GM23338 (cell line): Measurements from ENCODE around the gene SLC4A5. TPM values are rescaled to one million over a fixed set of nuclear protein-coding genes. Genes with fewer than 3 reads are reported as not detected.

Experiments
- ATAC-seq: fragments of 200-7000 bp; cut with Tn5 transposase; 3 replicates; pipeline ENCODE4 v1.9.1; 2020
- DNase-seq: peaks from one replicate; pipeline ENCODE4 v3.0.0-alpha.2; 2015; ENCODE audit warnings: low spot score
- H2AFZ ChIP-seq: fragments of 200-600 bp; sonication (generic); 2 replicates; pipeline ENCODE4 v1.8.0; 2016; ENCODE audit warnings: antibody characterized with exemption, mild to moderate bottlenecking, moderate library complexity
- H3F3A ChIP-seq: fragments of 200-600 bp; sonication (generic); replicated peaks from 2 replicates; pipeline ENCODE4 v1.8.0; 2017; ENCODE audit warnings: antibody characterized with exemption, mixed run types, low read depth
- H3K27ac ChIP-seq: fragments of 200-600 bp; sonication (generic); 2 replicates; pipeline ENCODE4 v1.6.1; 2016; ENCODE audit warnings: low read depth
- H3K27me3 ChIP-seq: fragments of 200-600 bp; sonication (generic); 2 replicates; pipeline ENCODE4 v1.8.0; 2016; ENCODE audit warnings: mild to moderate bottlenecking, mixed run types, moderate library complexity; ENCODE audit not compliant: insufficient read depth
- H3K36me3 ChIP-seq: fragments of 200-600 bp; sonication (generic); 2 replicates; pipeline ENCODE4 v1.8.0; 2016; ENCODE audit warnings: mild to moderate bottlenecking; ENCODE audit not compliant: insufficient read depth
- H3K4me1 ChIP-seq: fragments of 200-600 bp; sonication (generic); 2 replicates; pipeline ENCODE4 v1.8.0; 2016; ENCODE audit warnings: mild to moderate bottlenecking, moderate library complexity; ENCODE audit not compliant: insufficient read depth
- H3K4me2 ChIP-seq: fragments of 200-600 bp; sonication (generic); 2 replicates; pipeline ENCODE4 v1.7.1; 2017; ENCODE audit warnings: mixed run types
- H3K4me3 ChIP-seq: fragments of 200-600 bp; sonication (generic); 2 replicates; pipeline ENCODE4 v1.6.1; 2016; ENCODE audit warnings: mixed run types
- H3K79me2 ChIP-seq: fragments of 200-600 bp; sonication (generic); replicated peaks from 2 replicates; pipeline ENCODE4 v1.8.0; 2017; ENCODE audit warnings: mild to moderate bottlenecking; ENCODE audit not compliant: insufficient read depth
- H3K9me2 ChIP-seq: fragments of 200-600 bp; sonication (generic); 2 replicates; pipeline ENCODE4 v1.8.0; 2017; ENCODE audit not compliant: insufficient read depth
- H4K20me1 ChIP-seq: fragments of 200-600 bp; sonication (generic); replicated peaks from 2 replicates; pipeline ENCODE4 v1.8.0; 2017; ENCODE audit warnings: mild to moderate bottlenecking; ENCODE audit not compliant: insufficient read depth
- H3K27ac Mint-ChIP-seq: 2 replicates; pipeline ENCODE4 v1.8.0; 2020; ENCODE audit warnings: inconsistent platforms, mild to moderate bottlenecking, moderate library complexity, mixed read lengths
- H3K27me3 Mint-ChIP-seq: 3 replicates; pipeline ENCODE4 v1.8.0; 2022; ENCODE audit warnings: low read depth, mild to moderate bottlenecking, moderate library complexity, mixed read lengths, inconsistent platforms; ENCODE audit not compliant: insufficient read depth, poor library complexity
- H3K36me3 Mint-ChIP-seq: 3 replicates; pipeline ENCODE4 v1.8.0; 2021; ENCODE audit warnings: low read depth, mild to moderate bottlenecking, inconsistent platforms, moderate library complexity, mixed read lengths
- H3K4me1 Mint-ChIP-seq: 3 replicates; pipeline ENCODE4 v1.8.0; 2020; ENCODE audit warnings: mild to moderate bottlenecking, inconsistent platforms, mixed read lengths
- H3K4me3 Mint-ChIP-seq: 3 replicates; pipeline ENCODE4 v1.8.0; 2021; ENCODE audit warnings: moderate library complexity, mild to moderate bottlenecking, inconsistent platforms, mixed read lengths
- H3K9me3 Mint-ChIP-seq: 3 replicates; pipeline ENCODE4 v1.8.0; 2020; ENCODE audit warnings: moderate library complexity, mild to moderate bottlenecking, inconsistent platforms, mixed read lengths
- CREB1 ChIP-seq: fragments of 250-450 bp; sonication (Bioruptor Pico); IDR thresholded peaks from 2 replicates; pipeline ENCODE4 v1.5.0; 2020; ENCODE audit warnings: low read depth, mild to moderate bottlenecking, moderate library complexity
- CTCF ChIP-seq, 2 experiments: fragments of 200-600 bp in 1 of 2; sonication (generic) in 1 of 2; conservative IDR thresholded peaks; 2 replicates each; pipeline versions ENCODE4 v1.5.1 to v1.6.1; 2016 to 2017; ENCODE audit warnings: antibody characterized with exemption in 2 of 2, low read depth in 2 of 2, mild to moderate bottlenecking in 2 of 2, moderate library complexity in 1 of 2
- ETS1 ChIP-seq: IDR thresholded peaks from 2 replicates; pipeline ENCODE4 v1.6.1; 2016; ENCODE audit warnings: antibody characterized with exemption
- EZH2 ChIP-seq: fragments of 200-600 bp; sonication (generic); IDR thresholded peaks from one replicate; pipeline ENCODE4 v1.8.0; 2017; ENCODE audit warnings: antibody characterized with exemption, mild to moderate bottlenecking, low read depth; ENCODE audit not compliant: unreplicated experiment
- EZH2phosphoT487 ChIP-seq: fragments of 200-600 bp; sonication (generic); IDR thresholded peaks from one replicate; pipeline ENCODE4 v1.8.1; 2018; ENCODE audit warnings: antibody characterized with exemption; ENCODE audit not compliant: unreplicated experiment
- JUNB ChIP-seq: IDR thresholded peaks from one replicate; pipeline ENCODE4 v1.6.1; 2016; ENCODE audit warnings: antibody characterized with exemption; ENCODE audit not compliant: unreplicated experiment
- NANOG ChIP-seq: IDR thresholded peaks from 2 replicates; pipeline ENCODE4 v1.6.1; 2016; ENCODE audit warnings: antibody characterized with exemption, borderline replicate concordance
- POLR2AphosphoS5 ChIP-seq: IDR thresholded peaks from 2 replicates; pipeline ENCODE4 v1.6.1; 2016; ENCODE audit warnings: antibody characterized with exemption, low read depth
- STAT1 ChIP-seq: IDR thresholded peaks from one replicate; pipeline ENCODE4 v1.6.1; 2016; ENCODE audit warnings: antibody characterized with exemption; ENCODE audit not compliant: unreplicated experiment
- ZNF114 ChIP-seq: fragments of 250-450 bp; sonication (Bioruptor Pico); IDR thresholded peaks from 2 replicates; pipeline ENCODE4 v1.5.0; 2020; ENCODE audit warnings: mild to moderate bottlenecking, moderate library complexity
- ZNF331 ChIP-seq: fragments of 250-450 bp; sonication (Bioruptor Pico); IDR thresholded peaks from 2 replicates; pipeline ENCODE4 v1.5.0; 2020; ENCODE audit warnings: low read depth, mild to moderate bottlenecking, moderate library complexity
- ZNF462 ChIP-seq: fragments of 250-450 bp; sonication (Bioruptor Pico); IDR thresholded peaks from 2 replicates; pipeline ENCODE4 v1.5.0; 2020; ENCODE audit warnings: mild to moderate bottlenecking, moderate library complexity
- polyA plus RNA-seq: library from polyadenylated mRNA; unstranded; fragments of >200 nt; fragmentation: Nextera tagmentation; extraction: Ambion mirVana; gene quantifications from 2 replicates; pipeline ENCODE4 v1.2.1, GENCODE V29; 2016
- total RNA-seq: library from RNA; depleted of rRNA; stranded (reverse); fragments of >200 nt; shearing (Covaris generic); gene quantifications from 2 replicates; pipeline ENCODE4 v1.2.3, GENCODE V29; 2014
- TF ChIP-seq, protein P1 (sequence below): IDR thresholded peaks from one replicate; pipeline ENCODE4 v1.6.1; 2018; ENCODE audit warnings: antibody characterized with exemption; ENCODE audit not compliant: unreplicated experiment

The SLC4A5 gene
- total and polyA plus RNA-seq, 2 experiments from 2014 or later = 0.24 to 0.70 TPM

DNA sequence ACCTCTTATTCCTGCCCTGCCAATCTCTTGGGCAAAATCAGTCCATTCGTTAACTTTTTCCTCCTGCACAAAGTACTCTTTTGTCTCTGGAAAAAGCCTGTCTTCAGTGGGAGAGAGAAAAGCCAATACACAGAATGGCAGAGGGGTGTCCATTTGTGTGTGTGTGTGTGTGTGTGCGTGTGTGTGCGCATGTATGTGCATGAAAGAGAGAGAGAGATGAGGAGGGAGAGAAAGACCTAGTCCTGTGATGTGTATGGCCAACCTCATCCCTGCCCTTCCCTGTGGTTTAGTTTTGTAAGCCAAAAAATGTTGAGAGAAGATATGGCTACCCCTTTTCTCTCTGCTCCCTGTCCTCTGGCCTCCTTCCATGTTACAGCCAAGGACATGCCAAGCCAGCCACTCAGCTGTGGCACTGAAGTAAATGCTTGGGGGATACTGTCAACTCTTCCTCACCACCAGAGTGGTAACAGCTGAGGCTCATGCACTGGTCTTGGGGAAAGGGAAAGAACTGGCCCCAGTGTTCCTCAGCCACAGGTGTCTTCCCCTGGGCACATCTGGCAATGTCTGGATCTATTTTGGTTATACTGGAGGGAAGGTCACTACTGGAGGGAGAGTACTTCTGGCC is 10.6 kb downstream of the SLC4A5 start:
- H3K4me1 ChIP-seq = no peaks in the 10 kb centered on the region
- no peaks in the 10 kb centered on the region for H3K27me3 ChIP-seq
- TF ChIP-seq CREB1 (CRISPR knock-in tag) = no peak
- TF ChIP-seq CTCF (conservative IDR thresholded peaks at IDR 0.05; ENCODE audit: low read depth in 2 of 2) = no peak
- TF ChIP-seq ZNF331 = no peak
- TF ChIP-seq STAT1 = no peak
- no peak for TF ChIP-seq ZNF462
- TF ChIP-seq, protein P1, sequence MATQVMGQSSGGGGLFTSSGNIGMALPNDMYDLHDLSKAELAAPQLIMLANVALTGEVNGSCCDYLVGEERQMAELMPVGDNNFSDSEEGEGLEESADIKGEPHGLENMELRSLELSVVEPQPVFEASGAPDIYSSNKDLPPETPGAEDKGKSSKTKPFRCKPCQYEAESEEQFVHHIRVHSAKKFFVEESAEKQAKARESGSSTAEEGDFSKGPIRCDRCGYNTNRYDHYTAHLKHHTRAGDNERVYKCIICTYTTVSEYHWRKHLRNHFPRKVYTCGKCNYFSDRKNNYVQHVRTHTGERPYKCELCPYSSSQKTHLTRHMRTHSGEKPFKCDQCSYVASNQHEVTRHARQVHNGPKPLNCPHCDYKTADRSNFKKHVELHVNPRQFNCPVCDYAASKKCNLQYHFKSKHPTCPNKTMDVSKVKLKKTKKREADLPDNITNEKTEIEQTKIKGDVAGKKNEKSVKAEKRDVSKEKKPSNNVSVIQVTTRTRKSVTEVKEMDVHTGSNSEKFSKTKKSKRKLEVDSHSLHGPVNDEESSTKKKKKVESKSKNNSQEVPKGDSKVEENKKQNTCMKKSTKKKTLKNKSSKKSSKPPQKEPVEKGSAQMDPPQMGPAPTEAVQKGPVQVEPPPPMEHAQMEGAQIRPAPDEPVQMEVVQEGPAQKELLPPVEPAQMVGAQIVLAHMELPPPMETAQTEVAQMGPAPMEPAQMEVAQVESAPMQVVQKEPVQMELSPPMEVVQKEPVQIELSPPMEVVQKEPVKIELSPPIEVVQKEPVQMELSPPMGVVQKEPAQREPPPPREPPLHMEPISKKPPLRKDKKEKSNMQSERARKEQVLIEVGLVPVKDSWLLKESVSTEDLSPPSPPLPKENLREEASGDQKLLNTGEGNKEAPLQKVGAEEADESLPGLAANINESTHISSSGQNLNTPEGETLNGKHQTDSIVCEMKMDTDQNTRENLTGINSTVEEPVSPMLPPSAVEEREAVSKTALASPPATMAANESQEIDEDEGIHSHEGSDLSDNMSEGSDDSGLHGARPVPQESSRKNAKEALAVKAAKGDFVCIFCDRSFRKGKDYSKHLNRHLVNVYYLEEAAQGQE = no peak
- TF ChIP-seq EZH2 = no peak
- TF ChIP-seq ETS1 = no peak
- TF ChIP-seq JUNB = no peak
- TF ChIP-seq ZNF114 (CRISPR knock-in tag) = no peak
- TF ChIP-seq POLR2AphosphoS5 = no peak
- no peak for TF ChIP-seq EZH2phosphoT487
- no peak for TF ChIP-seq NANOG
- H3K36me3 ChIP-seq = no peaks in the 10 kb centered on the region
- Mint-ChIP-seq H3K27ac (no peak overlapping the region), H3K4me3 (no peak overlapping the region), H3K4me1 (peaks cover 5% of the 10 kb centered on the region; the same call in 1 of the 3 replicates), H3K36me3 (no peaks in the 10 kb centered on the region), H3K9me3 (no peaks in the 10 kb centered on the region), H3K27me3 (no peaks in the 10 kb centered on the region)
- H3K79me2 ChIP-seq = no peaks in the 10 kb centered on the region
- H3F3A ChIP-seq = no peaks in the 10 kb centered on the region
- no peak for ATAC-seq
- no peak overlapping the region for H3K4me2 ChIP-seq
- DNase-seq = no peak
- no peaks in the 10 kb centered on the region for H4K20me1 ChIP-seq
- no peak overlapping the region for H2AFZ ChIP-seq
- no peak overlapping the region for H3K27ac ChIP-seq
- H3K9me2 ChIP-seq = no peaks in the 10 kb centered on the region
- no peak overlapping the region for H3K4me3 ChIP-seq
